Measurements from ENCODE around the gene HINT2.

GRCh38 chr9:35858458-35858857 is 43.6 kb upstream of the HINT2 start:
- no peak for TF ChIP-seq POLR2A (IDR thresholded peaks at IDR 0.05)
- TF ChIP-seq CTCF (IDR thresholded peaks at IDR 0.05): no peak
- TF ChIP-seq POLR2AphosphoS5 (IDR thresholded peaks at IDR 0.05): no peak

All from prostate gland (tissue), 2 donors.